D341Med (cell line): ENCODE measurements around the gene IPP.
A peak's percentile ranks its signal among the peaks of the same experiment; 100 is the strongest.
"Not testable (repeated sequence)": the region's sequence is repeated elsewhere in the genome, so short reads cannot be mapped to it uniquely, and the experiment has no call there.

ENCODE experiments used
- DNase-seq: peaks from one replicate; pipeline ENCODE4 v3.0.0; 2012; ENCODE audit warnings: low spot score

The IPP gene

DNA sequence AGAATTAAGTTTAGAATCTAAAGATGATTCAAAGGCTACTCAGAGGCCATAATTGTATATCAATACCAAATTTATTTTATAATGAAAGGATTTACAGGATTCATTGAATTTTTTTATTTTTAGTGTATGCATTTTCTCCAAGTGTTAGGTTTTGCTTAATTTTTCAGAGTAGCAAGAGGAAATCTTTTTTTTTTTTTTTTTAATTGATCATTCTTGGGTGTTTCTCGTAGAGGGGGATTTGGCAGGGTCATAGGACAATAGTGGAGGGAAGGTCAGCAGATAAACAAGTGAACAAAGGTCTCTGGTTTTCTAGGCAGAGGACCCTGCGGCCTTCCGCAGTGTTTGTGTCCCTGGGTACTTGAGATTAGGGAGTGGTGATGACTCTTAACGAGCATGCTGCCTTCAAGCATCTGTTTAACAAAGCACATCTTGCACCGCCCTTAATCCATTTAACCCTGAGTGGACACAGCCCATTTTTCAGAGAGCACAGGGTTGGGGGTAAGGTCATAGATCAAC is 10.8 kb downstream of the IPP start:
- not testable (repeated sequence) for DNase-seq

DNA sequence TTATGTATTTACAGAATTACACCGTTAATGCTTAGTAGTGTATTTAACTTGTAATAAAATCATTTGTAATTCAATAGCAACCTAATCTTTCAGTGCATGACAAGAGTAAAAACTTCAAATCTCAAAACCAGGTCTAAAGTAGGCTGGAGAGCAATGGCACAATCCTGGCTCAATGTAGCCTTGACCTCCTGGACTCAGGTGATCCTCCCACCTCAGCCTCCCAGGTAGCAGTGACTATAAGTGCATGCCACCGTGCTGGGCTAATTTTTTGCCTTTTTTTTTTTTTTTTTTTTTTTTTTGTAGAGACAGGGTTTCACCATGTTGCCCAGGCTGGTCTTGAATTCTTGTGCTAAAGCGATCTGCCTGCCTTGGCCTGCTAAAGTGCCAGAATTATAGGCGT is 11.3 kb downstream of the IPP start:
- DNase-seq: no peak

DNA sequence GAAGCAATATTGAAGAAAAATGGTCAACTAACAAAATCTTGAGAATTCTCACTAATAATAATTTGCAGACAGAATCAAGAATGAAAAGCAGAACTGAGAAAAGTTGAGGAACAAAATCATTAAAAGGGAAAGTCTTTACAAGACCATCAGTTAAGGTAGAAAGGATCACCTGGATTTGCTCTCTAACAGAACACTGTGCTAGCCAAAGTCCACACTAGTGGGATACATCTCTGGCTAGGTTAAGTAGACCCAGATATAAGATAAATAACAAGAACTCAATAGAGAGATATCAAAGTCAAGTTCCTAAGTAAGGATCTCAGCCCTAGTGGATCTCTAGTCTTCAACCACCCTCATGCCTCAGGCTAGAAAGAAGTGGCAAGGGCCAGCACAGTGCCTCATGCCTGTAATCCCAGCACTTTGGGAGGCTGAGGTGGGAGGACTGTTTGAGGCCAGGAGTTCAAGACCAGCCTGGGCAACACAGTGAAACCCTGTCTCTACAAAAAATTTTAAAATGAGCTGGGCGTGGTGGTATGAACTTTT is 19.6 kb downstream of the IPP start:
- DNase-seq: no peak

DNA sequence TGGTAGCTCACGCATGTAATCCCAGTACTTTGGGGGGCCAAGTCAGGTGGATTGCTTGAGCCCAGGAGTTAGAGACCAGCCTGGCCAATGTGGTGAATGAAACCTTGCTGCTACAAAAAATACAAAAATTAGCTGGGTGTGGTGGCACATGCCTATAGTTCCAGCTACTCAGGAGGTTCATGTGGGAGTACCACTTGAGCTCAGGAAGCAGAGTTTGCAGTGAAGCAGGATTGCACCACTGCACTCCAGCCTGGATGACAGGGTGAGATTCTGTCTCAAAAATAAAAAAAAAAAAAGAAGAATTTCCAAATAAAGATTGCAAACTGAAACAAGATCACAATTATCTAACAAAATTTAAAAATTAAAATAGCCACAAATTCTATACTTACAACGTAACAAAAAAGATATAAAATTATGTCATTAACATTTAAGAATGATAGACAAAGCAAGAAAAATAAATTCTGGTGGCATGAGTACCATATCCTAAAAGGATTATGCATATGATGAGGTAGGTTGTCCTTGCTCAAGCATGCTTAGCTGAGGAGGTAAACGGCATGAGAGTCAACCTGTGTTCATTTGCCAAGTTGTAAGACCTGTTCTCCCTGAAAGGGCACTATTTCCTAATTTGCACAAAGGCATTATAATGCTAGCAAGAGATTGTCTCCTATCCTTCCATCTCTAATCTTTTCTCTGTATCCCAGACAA is 20.2 kb downstream of the IPP start:
- DNase-seq: no peak

DNA sequence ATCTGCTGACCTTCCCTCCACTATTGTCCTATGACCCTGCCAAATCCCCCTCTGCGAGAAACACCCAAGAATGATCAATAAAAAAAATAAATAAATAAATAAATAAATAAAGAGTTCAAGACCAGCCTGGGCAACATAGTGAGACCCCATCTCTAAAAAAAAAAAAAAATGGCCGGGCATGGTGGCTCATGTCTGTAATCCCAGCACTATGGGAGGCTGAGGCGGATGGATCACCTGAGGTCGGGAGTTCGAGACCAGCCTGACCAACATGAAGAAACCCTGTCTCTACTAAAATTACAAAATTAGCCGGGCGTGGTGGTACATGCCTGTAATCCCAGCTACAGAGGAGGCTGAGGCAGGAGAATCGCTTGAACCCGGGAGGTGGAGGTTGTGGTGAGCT is 24.4 kb downstream of the IPP start:
- not testable (repeated sequence) for DNase-seq

DNA sequence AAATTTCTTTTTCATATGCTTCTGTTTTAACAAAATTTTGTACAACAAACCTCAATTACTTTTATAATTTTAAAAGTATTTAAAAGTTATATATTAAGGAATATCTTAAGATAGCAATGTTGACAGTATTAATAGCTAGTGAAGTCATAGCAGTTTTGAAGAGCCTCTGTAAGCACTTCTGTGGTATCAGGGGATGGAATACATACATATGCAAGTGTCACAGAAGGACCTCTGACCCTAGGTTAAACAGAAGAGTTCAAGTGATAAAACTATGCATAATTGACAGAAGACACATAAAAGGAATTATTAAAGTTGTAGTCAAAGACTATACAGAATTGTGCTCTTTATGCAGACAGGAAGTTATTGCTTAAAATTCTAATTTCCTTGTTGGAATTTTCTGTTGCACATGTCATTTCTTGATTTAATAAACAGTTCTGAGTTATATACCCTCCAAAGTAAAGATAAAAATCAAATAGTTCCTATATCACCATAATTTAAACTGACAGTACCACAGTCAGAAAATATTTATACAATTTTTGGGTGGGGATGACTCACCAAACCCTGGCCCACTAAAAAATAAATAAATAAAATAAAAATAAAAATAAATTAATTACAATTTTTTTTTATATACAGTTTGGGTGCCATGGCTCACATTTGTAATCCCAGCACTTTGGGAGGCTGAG is 27.1 kb downstream of the IPP start:
- DNase-seq: no peak

DNA sequence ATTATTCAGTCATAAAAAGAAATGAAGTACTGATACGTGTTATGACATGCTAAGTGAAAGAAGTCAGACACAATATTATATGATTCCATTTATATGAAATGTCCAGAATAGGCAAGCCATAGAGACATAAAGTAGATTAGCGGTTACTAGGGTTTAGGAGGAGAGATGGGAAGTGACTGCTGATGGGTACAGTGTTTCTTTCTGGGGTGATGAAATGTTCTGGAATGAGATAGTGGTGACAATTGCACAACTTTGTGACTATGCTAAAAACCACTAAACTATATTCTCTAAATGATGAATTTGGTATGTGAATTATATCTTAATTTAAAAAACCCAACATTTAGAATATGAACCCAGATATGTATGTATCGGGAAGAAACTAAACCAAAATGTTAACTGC is 27.6 kb downstream of the IPP start:
- no peak for DNase-seq

DNA sequence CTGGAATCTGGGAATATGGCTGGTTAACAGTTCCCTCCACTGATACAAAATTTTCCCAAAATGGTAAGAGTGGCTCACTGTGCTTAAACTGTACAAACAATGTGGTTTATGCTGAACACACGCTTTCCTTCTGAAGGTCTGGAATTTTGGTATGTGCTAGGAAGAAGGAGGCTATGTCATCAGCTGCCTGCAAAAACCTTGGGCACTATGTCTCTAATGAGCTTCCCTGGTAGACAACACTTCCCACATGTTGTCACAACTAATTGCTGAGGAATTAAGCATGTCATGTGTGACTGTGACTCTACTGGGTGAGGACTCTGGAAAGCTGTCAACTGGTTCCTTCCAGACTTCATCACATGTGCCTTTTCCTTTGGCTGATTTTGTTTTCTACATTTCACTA is 29.2 kb downstream of the IPP start:
- no peak for DNase-seq

DNA sequence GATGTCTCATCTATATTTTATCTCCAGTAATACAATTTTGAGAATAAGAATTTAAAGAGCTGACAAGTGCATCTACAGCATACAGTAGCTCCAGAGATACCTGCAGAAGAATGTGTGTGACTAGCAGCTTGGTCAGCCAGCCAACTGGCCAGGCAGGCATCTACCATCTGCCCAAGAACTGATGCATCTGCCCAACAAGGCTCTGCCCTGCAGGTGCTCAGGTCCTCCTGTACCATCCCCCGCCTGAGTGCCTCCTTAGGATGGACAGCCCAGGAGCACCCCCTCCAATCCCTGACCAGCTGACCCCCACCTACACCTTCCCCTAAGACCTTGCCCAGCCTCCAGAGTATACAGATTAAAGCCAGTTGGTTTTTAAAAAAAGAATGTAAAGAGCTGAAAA is 32.2 kb downstream of the IPP start:
- peak; percentile 15 for DNase-seq

DNA sequence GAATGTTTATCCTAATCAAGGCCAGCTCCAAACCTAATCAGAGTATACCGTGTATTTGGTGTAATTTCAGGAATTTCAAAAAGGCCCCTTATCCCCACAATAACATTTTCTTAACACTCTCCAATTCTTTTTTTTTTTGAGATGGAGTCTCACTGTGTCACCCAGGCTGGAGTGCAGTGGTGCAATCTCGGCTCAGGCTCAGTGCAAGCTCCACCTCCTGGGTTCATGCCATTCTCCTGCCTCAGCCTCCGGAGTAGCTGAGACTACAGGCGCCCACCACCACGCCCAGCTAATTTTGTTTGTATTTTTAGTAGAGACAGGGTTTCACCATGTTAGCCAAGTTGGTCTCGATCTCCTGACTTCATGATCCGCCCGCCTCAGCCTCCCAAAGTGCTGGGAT is 33.1 kb downstream of the IPP start:
- DNase-seq: not testable (repeated sequence)

DNA sequence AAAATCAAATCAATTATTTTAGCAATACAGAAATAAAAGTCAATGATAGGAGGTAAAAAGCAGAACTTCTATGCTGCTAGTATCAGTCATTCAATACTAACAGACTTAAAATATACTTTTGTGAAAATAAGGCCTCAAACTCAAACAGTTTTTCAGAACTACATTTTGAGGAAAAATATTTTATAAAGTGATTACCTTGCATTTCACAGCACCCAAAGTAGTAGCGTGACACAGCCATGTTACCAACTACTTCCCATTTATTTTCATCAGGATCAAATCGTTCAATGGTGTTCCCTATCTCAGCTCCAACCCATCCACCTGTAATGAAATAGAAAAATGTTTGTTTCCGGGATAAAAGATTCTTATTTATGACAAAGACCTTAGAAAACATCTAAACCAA is 33.8 kb downstream of the IPP start:
- no peak for DNase-seq

DNA sequence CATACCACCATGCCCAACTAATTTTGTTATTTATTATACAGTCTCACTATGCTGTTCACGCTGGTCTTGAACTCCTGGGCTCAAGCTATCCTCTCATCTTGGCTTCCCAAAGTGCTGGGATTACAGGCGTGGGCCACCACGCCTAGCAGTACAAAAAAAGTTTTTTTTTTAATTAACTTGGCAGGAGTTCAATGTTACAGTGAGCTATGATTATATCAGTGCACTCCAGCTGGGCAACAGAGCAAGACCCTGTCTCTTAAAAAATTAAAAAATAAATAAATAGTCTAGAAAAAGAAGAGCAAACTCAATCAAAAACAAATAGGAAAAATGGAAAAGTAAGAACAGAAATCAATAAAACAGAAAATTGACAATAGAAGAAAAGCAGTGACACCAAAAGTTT is 36.7 kb downstream of the IPP start:
- DNase-seq: no peak

DNA sequence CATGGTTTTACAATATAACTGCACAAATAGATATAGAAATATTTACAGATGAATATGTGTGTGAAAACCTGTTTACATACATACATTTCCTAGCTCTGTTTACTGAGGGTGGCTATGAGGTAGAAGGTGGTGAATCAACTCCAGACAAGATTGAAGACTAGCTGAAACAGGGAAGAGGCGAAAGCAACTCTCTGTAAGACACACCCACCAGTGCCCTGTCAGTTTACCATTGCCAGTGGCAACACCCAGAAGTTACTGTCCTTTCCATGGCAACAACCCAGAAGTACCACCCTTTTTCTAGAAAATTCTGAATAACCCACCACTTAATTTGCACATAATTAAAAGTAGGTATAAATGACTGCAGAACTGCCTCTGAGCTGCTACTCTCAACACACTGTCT is 45.8 kb downstream of the IPP start:
- no peak for DNase-seq

DNA sequence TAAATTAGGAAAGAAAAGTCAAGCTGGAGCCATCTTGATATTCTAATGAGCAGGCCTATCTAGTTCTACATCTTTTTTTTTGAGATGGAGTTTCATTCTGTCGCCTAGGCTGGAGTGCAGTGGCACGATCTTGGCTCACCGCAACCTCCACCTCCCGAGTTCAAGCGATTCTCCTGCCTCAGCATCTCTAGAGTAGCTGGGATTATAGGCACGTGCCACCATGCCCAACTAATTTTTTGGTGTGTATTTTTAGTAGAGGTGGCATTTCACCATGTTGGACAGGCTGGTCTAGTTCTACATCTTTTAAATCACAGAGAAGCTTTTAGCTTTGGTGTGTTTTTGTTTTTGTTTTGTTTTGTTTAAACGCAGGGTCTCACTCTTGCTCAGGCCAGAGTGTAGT is 55.6 kb downstream of the IPP start:
- no peak for DNase-seq

DNA sequence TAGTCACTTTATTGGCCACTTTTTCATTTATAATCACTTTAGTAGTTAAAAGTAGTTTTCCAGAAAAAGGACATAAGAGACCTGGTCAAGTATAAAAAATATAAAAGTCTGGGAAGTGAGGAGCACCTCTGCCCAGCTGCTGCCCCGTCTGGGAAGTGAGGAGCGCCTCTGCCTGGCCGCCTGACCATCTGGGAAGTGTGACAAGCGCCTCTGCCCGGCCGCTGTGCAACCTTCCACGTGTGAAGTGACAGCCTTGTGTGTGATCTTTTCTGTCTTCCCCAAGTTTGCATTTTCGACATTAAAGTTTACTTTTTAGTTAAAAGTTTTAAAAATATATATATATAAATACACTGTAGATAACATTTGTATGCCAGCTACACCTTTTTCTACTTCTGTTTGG is 56.6 kb downstream of the IPP start:
- not testable (repeated sequence) for DNase-seq

DNA sequence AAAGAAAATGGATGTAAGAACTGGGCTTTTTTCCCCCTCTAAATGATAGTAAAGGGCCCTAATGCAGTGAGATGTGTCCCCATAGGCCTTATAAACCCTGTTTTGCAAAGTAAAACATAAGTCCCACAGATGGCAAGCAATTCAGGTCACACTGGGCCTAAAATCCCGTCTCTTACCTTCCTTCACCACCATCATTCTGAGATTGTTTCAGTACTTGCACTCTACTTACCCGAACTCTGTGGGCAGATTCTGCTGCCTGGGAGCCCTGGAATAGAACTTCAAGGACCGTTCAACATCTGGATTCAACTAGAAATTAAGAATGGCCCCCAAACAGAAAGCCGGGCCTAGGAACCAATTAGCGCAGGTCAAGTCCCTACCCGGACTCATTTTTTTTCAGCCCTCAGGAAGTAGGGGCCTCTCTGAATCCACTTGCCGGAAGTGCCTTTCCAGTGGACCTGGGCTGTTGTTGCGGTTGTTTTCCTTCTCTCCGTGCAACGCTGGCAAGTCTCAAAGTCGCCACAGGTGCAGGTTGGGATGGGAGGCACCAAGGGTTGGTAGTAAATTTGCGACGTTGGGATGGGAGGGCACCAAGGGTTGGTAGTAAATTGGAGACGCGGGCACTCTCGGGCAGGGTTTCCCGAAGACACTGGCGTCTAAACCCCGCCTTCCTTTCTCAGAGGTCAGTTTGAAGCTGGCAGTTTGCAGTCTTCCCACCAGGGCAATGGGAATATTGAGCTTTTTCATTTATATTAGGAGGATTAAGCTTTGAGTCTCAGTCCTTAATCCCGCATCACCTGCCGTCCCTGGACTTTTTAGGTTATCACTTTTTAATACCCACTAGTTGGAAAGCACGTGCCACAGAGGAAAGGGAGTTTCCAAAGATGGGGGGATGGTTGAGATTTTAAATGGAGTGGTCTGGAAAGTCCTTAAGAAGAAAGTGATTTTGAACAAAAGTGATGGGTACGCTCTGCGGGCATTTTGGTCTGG is 62.4 kb downstream of the IPP start, which contains the start of gene TMEM69:
Gene TMEM69, plus strand, starts transcription at position 428 of the 987 bp plus-strand sequence. CDS start 2,888 bp downstream, outside the sequence.
- peak; percentile 74 for DNase-seq

DNA sequence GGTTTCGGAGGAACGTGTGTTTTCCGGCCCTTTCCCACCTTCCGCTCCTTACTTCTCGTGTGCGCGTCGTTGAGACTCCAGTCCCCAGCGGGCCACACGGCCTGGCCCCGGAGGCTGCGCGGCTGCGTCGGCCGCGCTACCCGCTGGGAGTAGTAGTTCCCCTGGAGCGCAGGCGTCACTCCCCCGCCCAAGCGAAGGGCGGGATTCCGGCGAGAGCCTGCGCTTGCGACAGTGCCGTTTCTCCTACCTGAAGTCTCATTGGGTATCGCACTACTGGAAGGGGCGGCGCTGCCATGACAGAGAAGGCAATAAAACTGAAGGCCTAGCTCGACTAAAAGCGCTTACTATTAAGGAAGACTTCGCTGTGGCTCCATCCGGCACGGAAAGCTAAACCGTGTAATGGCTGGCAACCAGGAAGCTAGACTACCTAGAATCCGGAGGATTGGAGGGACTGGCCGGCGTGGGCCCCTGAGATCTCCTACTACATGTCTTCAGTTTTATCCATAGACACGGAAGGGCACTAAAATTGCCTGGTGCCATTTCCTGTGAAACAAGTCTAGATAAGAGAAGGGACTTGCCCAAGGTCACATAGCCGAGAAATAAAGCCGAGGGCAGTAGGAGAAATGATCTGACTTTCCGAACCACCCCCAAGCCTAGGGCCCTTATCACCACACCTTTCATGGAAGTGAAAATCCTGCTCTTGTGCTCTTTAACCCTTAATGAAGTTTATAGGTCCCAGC is 63.3 kb downstream of the IPP start:
- DNase-seq: peak; percentile 93

DNA sequence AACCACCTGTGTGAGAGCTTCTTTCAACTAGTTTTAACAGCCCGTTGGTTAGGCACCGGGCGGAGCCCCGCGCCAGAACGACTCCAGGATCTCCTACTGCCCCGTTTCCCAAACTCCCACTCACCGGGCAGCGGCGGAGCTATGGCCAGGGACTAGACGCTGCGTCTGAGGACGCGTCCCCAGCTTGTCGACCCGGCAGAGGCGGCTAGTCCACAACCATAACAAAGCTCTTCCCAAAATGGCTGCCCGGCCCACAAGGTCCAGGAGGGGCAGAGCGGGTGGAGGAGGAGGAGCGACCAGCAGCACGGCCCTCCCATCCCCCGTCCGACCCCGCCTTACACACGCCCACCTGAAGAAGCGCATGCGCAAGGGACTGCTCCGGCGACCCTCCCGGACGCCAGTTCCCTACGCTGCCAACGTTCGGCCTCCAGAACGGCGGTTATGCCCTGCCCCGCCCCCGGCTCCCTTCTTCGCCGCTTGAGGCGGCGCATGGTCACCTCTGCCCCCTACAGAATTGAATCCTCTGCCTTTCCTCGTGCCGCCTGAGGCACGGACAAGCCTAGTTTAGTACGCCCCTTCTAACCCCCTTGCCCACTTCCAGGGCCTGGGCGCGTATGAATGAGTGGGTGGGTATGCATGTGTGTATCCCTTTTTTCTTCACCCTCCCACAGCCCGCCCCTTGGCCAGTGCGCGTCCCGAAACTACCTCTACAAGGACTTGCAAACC is 64.0 kb downstream of the IPP start, which contains the start of gene GPBP1L1:
Gene GPBP1L1, minus strand, starts transcription at position 246 of the 726 bp plus-strand sequence. CDS start 27,446 bp downstream, outside the sequence.
- peak; percentile 98 for DNase-seq

DNA sequence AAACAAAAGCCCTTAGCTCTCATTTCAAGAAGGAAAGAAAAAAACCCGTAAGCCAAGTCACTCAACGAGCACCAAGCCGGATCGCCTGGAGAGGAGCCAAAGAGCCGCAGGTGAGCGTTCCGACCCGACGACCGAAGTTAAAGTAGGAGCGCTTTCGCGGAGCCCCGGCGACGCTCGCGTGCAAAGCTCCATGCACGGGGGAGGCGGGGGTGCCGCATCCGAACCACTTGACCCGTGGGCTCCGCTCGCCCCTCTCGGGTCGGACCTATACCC is 64.5 kb downstream of the IPP start:
- DNase-seq: peak; percentile 51

DNA sequence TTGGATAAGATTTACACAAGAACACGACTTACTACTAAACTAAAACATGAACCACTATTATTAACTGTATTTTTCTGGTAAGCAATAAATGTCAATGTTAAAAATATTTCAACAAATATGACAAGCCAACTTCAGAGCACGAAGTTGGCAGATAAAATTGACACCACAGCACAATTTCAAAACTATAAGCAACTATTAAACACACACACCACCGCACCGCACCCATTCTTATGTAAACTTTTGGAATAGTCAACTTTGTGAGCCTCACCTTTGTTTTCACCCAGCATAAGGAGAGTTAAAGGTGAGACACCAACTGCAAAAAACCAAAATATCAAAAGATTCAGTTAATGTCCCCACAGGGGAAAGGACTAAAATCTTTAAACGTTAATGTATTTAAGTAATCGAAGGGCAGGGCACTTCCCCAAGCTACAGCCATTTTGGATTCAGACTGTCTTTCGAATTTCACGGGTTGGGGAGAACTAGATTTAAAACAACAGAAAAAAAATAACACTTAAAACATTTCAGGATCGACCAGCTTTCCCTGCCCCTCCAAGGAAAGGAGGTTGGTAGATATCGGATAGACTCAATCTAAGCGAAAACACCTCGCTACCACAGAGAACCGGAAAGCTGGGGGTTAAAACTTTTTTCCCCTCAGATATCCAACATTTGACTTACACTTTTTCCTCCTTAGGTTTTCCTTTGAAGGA is 65.0 kb downstream of the IPP start:
- DNase-seq: no peak
